Measurements from ENCODE around the gene ZDHHC14.

DNA sequence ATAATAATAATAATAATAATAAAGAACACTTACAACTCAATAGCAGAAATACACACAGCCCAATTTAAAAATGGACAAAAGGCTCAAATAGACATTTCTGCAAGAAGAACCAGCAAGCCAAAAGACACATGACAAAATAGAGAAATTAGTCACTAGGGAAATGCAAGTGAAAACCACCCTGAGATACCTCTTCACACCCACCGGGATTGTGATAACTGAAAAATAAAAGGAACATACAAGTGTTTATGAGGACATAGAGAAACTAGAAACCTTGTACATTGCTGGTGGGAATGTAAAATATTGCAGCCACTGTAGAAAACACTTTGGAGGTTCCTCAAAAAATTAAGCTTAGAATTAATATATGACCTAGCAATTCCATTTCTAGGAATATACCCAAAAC is 59.2 kb downstream of the ZDHHC14 start:
- TF ChIP-seq, protein P1, sequence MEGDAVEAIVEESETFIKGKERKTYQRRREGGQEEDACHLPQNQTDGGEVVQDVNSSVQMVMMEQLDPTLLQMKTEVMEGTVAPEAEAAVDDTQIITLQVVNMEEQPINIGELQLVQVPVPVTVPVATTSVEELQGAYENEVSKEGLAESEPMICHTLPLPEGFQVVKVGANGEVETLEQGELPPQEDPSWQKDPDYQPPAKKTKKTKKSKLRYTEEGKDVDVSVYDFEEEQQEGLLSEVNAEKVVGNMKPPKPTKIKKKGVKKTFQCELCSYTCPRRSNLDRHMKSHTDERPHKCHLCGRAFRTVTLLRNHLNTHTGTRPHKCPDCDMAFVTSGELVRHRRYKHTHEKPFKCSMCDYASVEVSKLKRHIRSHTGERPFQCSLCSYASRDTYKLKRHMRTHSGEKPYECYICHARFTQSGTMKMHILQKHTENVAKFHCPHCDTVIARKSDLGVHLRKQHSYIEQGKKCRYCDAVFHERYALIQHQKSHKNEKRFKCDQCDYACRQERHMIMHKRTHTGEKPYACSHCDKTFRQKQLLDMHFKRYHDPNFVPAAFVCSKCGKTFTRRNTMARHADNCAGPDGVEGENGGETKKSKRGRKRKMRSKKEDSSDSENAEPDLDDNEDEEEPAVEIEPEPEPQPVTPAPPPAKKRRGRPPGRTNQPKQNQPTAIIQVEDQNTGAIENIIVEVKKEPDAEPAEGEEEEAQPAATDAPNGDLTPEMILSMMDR (conservative IDR thresholded peaks at IDR 0.05; ENCODE audit: low read depth, low read length), result no peak
- no peak for TF ChIP-seq EZH2 (IDR thresholded peaks at IDR 0.05; ENCODE audit: borderline replicate concordance, low read depth, low read length, poor library complexity, severe bottlenecking)

All from A673 (cell line).